Suppressor macrophage (primary cell): ENCODE results near the gene ARMC12.

ENCODE experiments used
- DNase-seq, 4 experiments: peaks; one replicate each; pipeline ENCODE4 v3.0.0-alpha.2; 2020 to 2022

ARMC12 gene

GRCh38 chr6:35735452-35735851 is 1.4 kb upstream of the ARMC12 start:
- no peak for DNase-seq

GRCh38 chr6:35736253-35736894 is 458 bp upstream of the ARMC12 start:
- peak; percentile 71 to 85 (median 80) for DNase-seq

- DNase-seq = peak; percentile 61 to 90 (median 77)
These were observed 780 bp downstream of the ARMC12 start for GRCh38 chr6:35737413-35738211.

GRCh38 chr6:35739645-35740524 is 3.1 kb downstream of the ARMC12 start:
- peak in 1 of 4 experiments; percentile 29 for DNase-seq

- no peak for DNase-seq
These were observed 6.0 kb downstream of the ARMC12 start for GRCh38 chr6:35742842-35743241.

GRCh38 chr6:35745509-35745908 is 8.7 kb downstream of the ARMC12 start:
- peak; percentile 55 to 77 (median 66) for DNase-seq

GRCh38 chr6:35746516-35746915 is 9.7 kb downstream of the ARMC12 start:
- no peak for DNase-seq

- DNase-seq = no peak
These were observed 11.0 kb downstream of the ARMC12 start for GRCh38 chr6:35747877-35748276.

GRCh38 chr6:35750557-35750956 is 13.7 kb downstream of the ARMC12 start:
- no peak for DNase-seq

GRCh38 chr6:35751594-35751993 is 14.8 kb downstream of the ARMC12 start:
- no peak for DNase-seq

GRCh38 chr6:35752330-35752729 is 15.5 kb downstream of the ARMC12 start:
- no peak for DNase-seq

- DNase-seq = no peak
These were observed 17.8 kb downstream of the ARMC12 start for GRCh38 chr6:35754452-35755277.

- DNase-seq = no peak
These were observed 18.6 kb downstream of the ARMC12 start for GRCh38 chr6:35755278-35755924.

- peak in 3 of 4 experiments; percentile 11 to 40 (median 18) for DNase-seq
These were observed 20.8 kb downstream of the ARMC12 start for GRCh38 chr6:35757456-35758123.

- no peak for DNase-seq
These were observed 22.6 kb downstream of the ARMC12 start for GRCh38 chr6:35759426-35759825.

GRCh38 chr6:35765739-35766138 is 28.9 kb downstream of the ARMC12 start:
- no peak for DNase-seq

- DNase-seq = no peak
These were observed 32.4 kb downstream of the ARMC12 start for GRCh38 chr6:35769211-35769610.

GRCh38 chr6:35771343-35771627 is 34.5 kb downstream of the ARMC12 start:
- DNase-seq = no peak

- DNase-seq = no peak
These were observed 37.4 kb downstream of the ARMC12 start for GRCh38 chr6:35774116-35774794.

GRCh38 chr6:35775031-35775430 is 38.2 kb downstream of the ARMC12 start:
- no peak for DNase-seq
